GM19351 (cell line): ENCODE data around the gene SPCS1.
A peak's percentile ranks its signal among the peaks of the same experiment; 100 is the strongest.

Experiments used
- ATAC-seq: cut with Tn5 transposase; IDR thresholded peaks from one replicate; pipeline ENCODE4 v1.9.1; 2021; ENCODE audit warnings: mild to moderate bottlenecking, moderate library complexity; ENCODE audit not compliant: unreplicated experiment

Gene SPCS1

GRCh38 chr3:52694528-52695189 lies 11.2 kb upstream of the SPCS1 start:
- ATAC-seq = no peak

DNA sequence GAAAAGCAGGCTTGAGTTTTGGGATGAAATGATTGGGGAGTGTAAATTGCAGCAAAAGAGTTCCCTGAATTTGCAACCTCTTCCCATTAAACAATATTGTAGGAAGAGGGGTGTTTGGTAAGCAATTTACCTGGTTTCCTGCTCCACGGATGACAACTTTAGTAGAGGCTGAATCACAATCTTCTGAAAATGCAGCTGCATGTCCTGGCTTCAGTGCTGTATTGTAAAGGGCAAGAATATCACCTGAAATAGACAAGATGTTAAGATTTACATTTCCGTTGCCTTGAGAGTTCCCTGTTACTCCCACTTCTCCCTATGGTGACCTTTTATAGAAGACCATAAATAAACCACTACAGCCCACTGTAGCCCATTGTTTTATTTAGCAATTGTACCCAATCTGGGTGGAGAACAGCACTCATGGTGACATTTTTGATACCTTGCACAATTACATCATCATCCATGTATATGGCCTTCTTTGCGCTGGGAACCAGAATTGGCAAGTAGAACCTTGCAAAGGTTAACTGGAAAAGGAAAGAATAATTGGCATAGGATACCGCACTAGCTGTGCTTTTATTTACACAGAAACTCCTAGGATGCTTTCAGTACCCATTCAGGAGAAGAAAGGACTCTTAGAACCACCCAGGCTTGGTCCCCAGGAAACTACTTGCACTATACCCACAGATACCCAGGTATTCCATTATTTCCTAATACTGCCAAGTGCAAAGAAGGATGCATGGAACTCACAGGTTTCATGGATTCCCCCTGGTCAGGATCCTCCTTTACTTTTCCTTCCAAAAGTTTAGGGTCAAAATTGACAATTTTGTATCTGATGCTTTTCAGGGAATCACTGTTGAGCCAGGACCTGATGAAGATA lies 9.9 kb upstream of the SPCS1 start:
- ATAC-seq = no peak

DNA sequence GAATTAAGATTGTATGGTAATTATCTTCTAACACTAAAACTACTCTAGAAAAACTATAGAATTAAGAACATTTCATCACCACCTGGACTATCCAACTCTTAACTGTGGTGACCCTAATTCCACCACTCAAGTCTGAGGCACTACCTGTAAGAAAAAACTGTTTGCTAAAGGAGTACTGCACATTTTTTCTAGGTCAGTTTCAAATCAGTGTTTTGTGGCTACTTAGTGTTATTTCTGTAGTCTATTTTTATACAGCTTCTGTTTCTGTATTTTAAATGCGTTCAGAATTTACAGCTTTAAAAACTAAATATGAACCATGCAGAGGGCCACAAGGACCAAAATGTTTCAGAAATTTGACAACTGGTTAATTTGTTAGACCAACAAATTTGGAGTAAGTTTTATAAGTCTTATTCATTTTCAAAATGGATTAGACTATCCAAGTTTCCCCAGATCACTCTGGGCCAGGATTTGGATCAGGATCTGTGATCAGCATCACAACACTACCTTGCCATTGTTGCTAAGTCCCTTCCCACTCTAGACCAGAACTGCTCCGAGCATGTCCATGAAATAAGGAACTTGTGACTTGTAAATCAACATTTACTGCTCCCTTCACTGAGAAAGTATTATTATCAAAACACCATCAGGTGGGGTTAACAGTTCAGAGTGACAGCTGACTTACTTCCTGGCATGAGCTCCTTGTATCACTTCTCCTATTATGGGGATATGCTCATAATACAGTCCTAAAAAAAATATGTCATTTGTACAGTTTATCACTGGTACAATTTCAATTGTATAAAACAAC lies 8.9 kb upstream of the SPCS1 start:
- no peak for ATAC-seq

GRCh38 chr3:52697632-52697965 lies 8.3 kb upstream of the SPCS1 start:
- no peak for ATAC-seq

DNA sequence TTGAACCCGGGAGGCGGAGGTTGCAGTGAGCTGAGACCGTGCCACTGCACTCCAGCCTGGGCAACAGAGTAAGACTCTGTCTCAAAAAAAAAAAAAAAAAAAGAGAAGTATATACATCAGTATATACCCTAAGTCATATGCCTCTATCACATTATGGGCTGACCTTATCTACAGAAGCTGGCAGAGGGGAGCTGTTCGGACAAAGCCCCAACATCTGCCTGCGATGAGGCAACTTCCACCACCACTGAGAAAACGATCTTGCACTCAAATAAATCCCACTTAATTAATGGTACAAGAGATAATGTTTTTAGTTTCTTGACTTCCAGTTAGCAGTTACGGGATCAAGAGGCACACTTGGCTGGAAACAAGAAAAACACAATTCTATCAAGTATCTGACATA lies 2.6 kb upstream of the SPCS1 start:
- no peak for ATAC-seq

DNA sequence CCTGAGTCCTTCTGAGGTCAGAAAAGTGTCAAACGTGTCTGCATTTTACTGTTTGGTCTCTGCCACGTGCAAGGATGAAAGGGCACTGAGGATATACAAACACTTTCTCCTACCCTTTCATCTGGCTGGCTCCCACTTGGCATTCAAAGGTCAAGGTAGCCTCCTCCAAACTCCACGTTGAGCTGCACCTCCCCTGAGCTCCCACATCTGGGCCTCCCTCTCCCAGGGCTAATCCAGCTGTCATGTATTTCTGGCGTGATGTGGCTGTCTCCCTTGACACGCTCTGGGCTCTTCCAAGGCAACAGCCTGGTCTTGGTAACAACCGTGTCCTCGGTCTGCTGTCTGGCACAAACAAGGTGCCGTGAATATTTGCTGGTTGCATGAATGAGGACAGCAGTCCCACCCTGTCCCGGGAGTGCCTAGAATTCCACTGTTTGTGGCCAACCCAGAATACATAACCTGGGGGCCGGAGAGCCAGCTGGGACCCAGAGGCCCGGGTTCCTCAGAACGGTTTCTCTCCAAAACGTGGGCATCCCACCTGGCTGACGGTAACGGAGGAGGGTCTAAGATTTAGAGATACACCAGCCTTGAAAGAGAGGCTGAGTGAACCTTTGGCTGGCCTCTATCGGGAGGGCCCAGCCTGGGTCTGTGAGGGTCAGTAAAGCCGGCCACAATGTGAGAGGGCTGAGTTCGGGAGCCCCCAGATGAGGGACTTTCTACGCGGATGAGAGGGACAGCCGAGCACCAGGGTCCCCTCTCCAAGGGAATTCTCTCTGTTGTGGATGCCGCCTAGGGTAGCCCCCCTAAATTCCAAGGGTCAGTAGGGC lies 1.1 kb upstream of the SPCS1 start:
- no peak for ATAC-seq

DNA sequence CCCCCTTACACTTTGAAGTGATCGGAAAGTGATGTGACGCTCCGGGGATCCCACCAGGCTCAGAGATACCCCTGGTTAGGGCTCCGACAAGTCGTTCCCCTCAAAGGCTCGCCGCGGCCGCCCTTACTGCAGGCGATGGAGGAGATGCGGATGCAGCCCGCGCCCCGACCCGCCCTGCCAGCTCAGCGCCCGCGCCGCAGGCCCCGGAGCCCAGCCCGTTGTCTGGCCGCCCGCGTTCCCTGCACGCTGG lies 543 bp upstream of the SPCS1 start:
- no peak for ATAC-seq

- no peak for ATAC-seq
Measured at GRCh38 chr3:52707585-52707984, 1.7 kb downstream of the SPCS1 start.

- ATAC-seq = peak; percentile 29
Measured at GRCh38 chr3:52710512-52710911, 4.6 kb downstream of the SPCS1 start.

GRCh38 chr3:52712291-52713212 lies 6.6 kb downstream of the SPCS1 start:
- ATAC-seq = no peak

DNA sequence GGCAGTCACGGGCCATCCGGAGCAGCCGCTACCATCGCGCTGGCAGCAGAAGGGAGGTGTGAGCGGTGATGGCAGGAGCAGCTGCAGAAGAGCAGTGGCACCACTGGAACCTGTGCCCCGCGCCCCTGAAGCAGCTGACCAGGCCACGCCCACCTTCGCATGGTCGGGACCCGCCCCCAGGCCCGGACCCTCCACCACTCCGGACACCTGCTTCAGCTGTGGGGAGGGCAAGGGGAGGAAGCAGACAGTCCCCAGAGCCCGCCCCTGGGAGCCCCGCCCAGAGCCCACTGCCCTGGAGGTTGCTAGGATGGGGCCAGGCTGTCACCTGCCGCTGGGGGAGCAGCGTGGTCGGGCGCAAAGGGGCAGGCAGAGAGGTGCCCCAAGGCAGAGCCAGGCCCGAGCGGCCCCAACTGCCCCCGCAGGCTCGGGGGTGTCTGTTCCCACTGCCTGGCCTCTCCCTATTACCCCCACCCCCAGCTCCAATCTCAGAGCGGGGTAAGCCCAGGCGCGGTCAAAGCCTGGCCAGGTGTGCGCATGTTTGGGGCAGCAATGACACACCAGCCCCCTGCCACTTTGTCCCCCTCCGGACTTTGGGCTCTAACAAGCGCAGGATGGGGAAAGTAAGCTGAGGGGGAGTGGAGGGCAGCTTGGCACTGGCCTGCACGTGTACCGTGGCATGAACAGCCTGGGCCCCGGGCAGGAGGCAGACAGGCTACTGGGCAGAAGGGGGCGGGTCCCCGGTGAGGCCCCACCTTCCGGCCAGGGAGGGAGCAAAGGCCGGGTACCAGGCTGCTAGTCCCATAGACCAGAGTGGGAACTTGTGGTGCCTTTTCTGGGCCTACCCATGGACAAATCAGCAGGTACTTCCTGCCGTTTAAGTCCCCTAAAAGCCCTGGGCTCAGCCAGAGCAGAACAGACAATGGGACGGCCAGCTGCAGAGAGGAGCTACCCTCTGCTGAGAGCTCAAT lies 8.7 kb downstream of the SPCS1 start:
- no peak for ATAC-seq

- ATAC-seq = no peak
Measured at GRCh38 chr3:52715714-52716305, 9.9 kb downstream of the SPCS1 start.

DNA sequence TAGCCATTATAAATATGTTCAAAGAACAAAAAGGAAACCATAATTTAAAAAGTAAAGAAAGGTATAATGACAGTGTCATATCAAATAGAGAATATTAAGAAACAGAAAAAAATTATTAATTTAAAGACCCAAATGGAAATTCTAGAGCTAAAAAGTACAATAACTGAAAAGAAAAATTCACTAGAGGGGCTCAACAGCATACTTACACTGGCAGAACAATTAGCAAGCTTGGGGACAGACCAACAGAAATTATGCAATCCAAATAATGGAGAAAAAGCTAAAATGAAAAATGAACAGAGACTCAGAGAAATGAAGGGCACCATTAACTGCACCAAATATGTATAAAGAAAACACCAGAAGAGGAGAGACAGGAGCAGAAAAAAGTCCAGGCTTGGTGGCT lies 13.7 kb downstream of the SPCS1 start:
- no peak for ATAC-seq

GRCh38 chr3:52721002-52721729 lies 15.3 kb downstream of the SPCS1 start:
- ATAC-seq = peak; percentile 83

DNA sequence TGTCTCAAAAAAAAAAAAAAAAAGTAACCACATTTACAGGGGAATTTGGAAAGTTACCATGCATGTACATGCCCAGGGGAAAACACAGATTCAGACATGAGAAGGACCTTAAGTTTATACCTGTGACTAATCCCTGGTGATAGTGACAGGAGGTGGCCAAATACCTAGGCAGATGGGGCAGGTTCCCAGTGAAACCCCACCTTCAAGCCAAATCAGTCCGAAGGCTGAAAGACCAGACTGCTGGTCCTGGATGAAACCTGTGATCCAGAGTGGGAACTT lies 15.8 kb downstream of the SPCS1 start:
- ATAC-seq = no peak

- ATAC-seq = no peak
Measured at GRCh38 chr3:52722491-52722890, 16.6 kb downstream of the SPCS1 start.

DNA sequence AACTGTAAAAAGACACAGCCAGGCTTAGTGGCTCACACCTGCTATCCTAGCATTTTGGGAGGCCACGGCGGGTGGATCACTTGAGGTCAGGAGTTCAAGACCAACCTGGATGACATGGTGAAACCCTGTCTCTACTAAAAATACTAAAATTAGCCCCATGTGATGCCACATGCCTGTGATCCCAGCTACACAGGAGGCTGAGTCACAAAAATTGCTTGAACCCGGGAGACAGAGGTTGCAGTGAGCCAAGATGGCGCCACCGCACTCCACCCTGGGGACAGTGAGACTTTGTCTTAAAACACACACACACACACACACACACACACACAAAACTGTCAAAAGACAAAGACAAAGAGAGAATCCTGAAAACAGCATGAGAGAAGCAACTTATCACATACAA lies 18.0 kb downstream of the SPCS1 start:
- no peak for ATAC-seq

DNA sequence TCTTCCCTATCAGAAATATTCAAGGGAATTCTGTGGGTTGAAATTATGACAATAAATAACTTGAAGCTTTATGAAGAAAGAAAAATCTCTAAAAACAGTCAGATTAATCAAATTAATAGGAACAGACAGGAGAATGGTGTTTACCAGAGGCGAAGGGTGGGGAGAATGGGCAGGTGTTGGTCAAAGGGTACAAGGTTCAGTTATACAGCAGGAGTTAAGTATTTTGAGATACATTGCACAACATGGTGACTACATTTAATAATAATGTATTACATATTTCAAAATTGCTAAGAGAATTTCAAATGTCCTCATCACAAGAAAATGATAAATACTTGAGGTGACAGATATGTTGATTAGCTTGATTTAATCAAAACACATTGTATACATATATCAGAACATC lies 18.6 kb downstream of the SPCS1 start:
- ATAC-seq = no peak
